ENCODE data around the gene CSGALNACT2.
A peak's percentile ranks its signal among the peaks of the same experiment; 100 is the strongest.

The CSGALNACT2 gene

GRCh38 chr10:43204042-43204942 is 66.0 kb downstream of the CSGALNACT2 start:
- no peak for DNase-seq

GRCh38 chr10:43204943-43205671 is 66.9 kb downstream of the CSGALNACT2 start:
- peak; percentile 44 for DNase-seq

GRCh38 chr10:43205681-43206390 is 67.6 kb downstream of the CSGALNACT2 start:
- peak; percentile 23 for DNase-seq

GRCh38 chr10:43206391-43207235 is 68.4 kb downstream of the CSGALNACT2 start:
- peak; percentile 27 for DNase-seq

GRCh38 chr10:43208147-43209073 is 70.2 kb downstream of the CSGALNACT2 start:
- DNase-seq = peak; percentile 24

- DNase-seq = peak; percentile 21
These were observed 70.8 kb downstream of the CSGALNACT2 start for GRCh38 chr10:43209074-43209455.

- no peak for DNase-seq
These were observed 71.5 kb downstream of the CSGALNACT2 start for GRCh38 chr10:43209651-43210141.

- DNase-seq = peak; percentile 19
These were observed 72.3 kb downstream of the CSGALNACT2 start for GRCh38 chr10:43210556-43210955.

- peak; percentile 2 for DNase-seq
These were observed 72.8 kb downstream of the CSGALNACT2 start for GRCh38 chr10:43211030-43211429.

- peak; percentile 26 for DNase-seq
These were observed 73.3 kb downstream of the CSGALNACT2 start for GRCh38 chr10:43211431-43212042.

- DNase-seq = peak; percentile 24
These were observed 73.9 kb downstream of the CSGALNACT2 start for GRCh38 chr10:43212043-43212721.

- DNase-seq = peak; percentile 23
These were observed 76.1 kb downstream of the CSGALNACT2 start for GRCh38 chr10:43214071-43214955.

- DNase-seq = peak; percentile 15
These were observed 76.8 kb downstream of the CSGALNACT2 start for GRCh38 chr10:43214956-43215561.

- peak; percentile 26 for DNase-seq
These were observed 77.7 kb downstream of the CSGALNACT2 start for GRCh38 chr10:43215758-43216455.

- DNase-seq = peak; percentile 16
These were observed 78.8 kb downstream of the CSGALNACT2 start for GRCh38 chr10:43216931-43217562.

- DNase-seq = peak; percentile 9
These were observed 79.4 kb downstream of the CSGALNACT2 start for GRCh38 chr10:43217563-43218205.
